ENCODE results near the gene TBX2.

The TBX2 gene

GRCh38 chr17:61413661-61414126 lies 14.1 kb downstream of the TBX2 start:
- no peak for DNase-seq (ENCODE audit: low read depth in 2 of 2)

GRCh38 chr17:61414141-61414935 lies 14.7 kb downstream of the TBX2 start:
- DNase-seq (ENCODE audit: low read depth in 2 of 2): no peak

- DNase-seq (ENCODE audit: low read depth in 2 of 2): no peak
Measured at GRCh38 chr17:61414936-61415251, 15.3 kb downstream of the TBX2 start.

- DNase-seq (ENCODE audit: low read depth in 2 of 2): no peak
Measured at GRCh38 chr17:61415374-61416210, 15.9 kb downstream of the TBX2 start.

GRCh38 chr17:61416211-61416539 lies 16.5 kb downstream of the TBX2 start:
- DNase-seq (ENCODE audit: low read depth in 2 of 2): no peak

GRCh38 chr17:61416540-61417363 lies 17.1 kb downstream of the TBX2 start:
- peak in 1 of 2 experiments; percentile 67 for DNase-seq (ENCODE audit: low read depth in 2 of 2)

GRCh38 chr17:61418449-61418848 lies 18.8 kb downstream of the TBX2 start:
- no peak for DNase-seq (ENCODE audit: low read depth in 2 of 2)

GRCh38 chr17:61419496-61420046 lies 19.9 kb downstream of the TBX2 start:
- DNase-seq (ENCODE audit: low read depth in 2 of 2): no peak

GRCh38 chr17:61420052-61420451 lies 20.4 kb downstream of the TBX2 start:
- DNase-seq (ENCODE audit: low read depth in 2 of 2): no peak

- DNase-seq (ENCODE audit: low read depth in 2 of 2): no peak
Measured at GRCh38 chr17:61420745-61421398, 21.2 kb downstream of the TBX2 start.

GRCh38 chr17:61421460-61421859 lies 21.8 kb downstream of the TBX2 start:
- DNase-seq (ENCODE audit: low read depth in 2 of 2): no peak

- no peak for DNase-seq (ENCODE audit: low read depth in 2 of 2)
Measured at GRCh38 chr17:61422116-61422799, 22.6 kb downstream of the TBX2 start.

- DNase-seq (ENCODE audit: low read depth in 2 of 2): no peak
Measured at GRCh38 chr17:61422869-61423268, 23.2 kb downstream of the TBX2 start.

- DNase-seq (ENCODE audit: low read depth in 2 of 2): no peak
Measured at GRCh38 chr17:61423967-61424649, 24.5 kb downstream of the TBX2 start.

GRCh38 chr17:61425682-61426481 lies 26.2 kb downstream of the TBX2 start:
- DNase-seq (ENCODE audit: low read depth in 2 of 2): no peak

GRCh38 chr17:61426482-61427304 lies 27.1 kb downstream of the TBX2 start:
- DNase-seq (ENCODE audit: low read depth in 2 of 2): no peak

GRCh38 chr17:61427567-61427966 lies 27.9 kb downstream of the TBX2 start:
- no peak for DNase-seq (ENCODE audit: low read depth in 2 of 2)

GRCh38 chr17:61429274-61429673 lies 29.6 kb downstream of the TBX2 start:
- DNase-seq (ENCODE audit: low read depth in 2 of 2): no peak

All from stimulated activated CD4-positive, alpha-beta T cell treated with anti-CD3 and anti-CD28 coated beads, Interleukin-12 subunit alpha, Interleukin-12 subunit beta, amount 100 ng/mL, for 24 hours (primary cell).